Activated naive CD4-positive, alpha-beta T cell (primary cell): ENCODE data around the gene CSGALNACT2.

Source experiments
- DNase-seq, 4 experiments: peaks; one replicate each; lab custom pipeline; 2025; lab: John Stamatoyannopoulos, UW

Gene CSGALNACT2

DNA sequence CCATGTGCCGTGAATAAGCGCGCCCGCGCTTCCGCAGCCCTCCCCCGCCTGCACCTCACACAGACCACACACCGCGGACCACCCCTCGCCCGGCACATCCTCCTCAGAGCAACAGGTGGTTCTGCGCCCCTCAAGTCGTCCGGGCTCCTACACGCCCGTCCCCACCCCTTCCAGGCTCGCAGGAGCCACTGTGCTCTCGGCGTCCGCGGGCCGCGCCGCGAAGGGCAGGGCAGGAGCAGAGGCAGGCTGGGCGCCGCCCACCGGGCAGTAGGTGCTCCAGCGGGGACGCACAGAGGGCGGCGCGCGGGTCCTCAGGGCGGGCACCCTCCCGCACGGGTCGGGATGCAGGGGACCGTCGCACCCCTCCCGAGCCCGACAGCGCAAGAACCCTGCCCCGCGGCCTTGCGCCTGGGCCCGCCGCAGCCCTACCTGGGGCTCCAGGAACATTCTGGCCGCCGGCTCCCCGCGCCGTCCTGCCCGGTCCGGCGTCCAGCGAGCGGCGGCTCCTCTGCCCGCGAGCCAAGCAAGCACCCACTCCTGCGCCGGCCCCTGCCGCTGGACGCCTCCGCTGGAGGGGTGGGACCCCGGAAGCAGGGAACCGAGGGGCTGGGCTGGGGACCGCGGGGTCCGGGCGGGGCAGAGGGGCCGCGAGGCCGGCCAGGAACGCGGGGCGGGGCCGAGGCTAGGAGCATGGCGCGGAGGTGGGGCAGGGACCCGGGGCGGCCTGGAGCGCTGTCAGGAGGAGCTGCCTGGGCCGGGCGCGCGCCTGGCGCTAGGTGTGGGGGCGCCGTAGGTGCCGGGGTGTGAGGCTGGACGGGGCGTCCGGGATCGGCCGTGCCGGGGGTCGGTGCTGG is 91.2 kb downstream of the CSGALNACT2 start:
- DNase-seq, result no peak

DNA sequence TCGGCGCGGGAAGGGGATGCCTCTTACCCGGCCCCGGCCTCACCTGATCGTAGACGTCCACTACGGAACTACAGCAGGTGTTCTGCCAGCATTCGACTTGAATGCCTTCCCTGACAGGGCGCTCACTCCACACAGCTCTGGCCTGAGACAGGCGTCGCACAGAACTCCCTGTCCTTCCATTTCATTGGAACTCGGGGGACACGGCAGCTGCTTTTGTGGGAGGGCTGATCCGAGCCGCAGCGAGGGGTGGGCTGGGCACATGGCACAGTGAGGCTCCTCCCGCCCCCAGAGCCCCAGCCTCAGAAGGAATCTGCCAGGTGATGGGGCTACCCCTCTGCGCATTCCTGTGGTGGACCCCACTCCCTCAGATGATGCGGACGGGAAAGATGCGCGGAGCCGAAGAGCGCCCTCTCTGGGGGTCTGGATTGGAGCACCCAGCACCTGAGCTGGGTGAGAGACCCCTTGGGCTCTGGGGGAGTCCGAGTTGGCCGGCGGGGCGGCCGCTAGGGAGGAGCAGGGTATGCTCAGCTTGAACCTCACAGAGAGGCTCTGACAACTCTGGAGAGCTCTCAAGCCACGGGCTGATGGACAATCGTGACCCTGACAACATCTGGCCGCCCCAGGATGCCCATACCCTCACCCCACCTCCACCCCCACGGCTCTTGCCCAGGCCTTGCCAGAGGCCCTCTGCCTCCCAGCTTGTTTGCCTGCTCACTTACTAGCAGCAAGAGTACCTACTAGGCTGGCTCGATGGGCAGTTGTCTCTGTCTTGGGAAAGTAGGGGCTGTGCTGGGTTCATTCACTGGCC is 92.1 kb downstream of the CSGALNACT2 start:
- DNase-seq, result no peak

DNA sequence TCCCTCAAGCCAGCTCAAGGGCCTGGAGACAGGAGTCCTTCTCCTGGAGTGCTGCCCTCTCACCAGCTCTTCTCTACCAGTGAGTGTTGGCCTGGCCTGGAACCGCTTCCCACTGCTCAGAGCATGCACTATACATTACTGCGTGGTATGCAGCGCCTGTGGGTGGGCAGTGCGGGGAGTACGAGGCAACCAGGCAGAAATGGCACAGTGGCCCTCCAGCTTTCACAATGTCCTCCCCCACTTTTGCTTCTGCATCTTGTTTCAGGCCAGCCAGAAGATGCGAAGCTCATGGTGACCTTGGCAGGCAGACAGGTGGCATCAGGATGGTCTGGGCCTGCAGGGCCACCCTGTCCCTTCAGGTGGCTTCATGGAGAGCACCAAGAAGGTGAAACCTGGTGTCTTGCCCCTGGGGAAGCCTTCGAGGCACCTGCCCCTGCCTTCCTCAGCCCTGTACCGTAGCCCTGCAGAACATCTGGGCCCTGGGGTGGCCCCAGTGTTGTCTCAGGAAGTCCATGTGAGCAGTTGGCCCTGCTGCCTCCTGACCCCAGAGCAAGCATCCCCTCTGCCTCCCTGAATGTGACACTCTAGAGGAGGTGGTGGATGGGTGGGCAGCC is 92.8 kb downstream of the CSGALNACT2 start:
- DNase-seq, result no peak

DNA sequence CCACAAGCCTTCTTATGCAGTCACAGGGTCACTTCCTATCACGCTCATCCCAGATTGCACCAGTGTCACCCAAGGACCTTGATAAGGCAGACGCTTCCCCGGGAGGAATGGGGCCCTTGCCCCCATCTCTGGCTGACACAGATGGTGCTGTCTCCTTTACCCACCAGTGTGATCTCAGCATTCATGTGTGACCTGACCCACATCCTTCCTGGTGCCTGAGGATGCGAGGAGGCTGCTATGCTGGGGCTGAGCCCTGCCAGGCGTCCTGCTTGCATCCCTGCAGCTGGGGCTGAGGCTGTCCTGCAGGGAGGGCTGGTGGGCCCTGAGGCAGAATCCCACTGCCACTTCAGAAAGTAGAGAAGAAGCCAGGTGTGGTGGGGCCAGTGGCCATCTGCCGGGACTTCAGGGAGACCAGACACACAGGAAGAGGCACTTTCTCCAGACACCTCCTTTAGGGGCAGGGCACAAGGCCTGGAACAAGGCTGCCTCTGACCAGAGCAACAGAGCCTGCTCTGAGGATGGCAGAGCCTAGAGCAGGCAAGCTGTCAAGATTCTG is 93.4 kb downstream of the CSGALNACT2 start:
- DNase-seq, result no peak

DNA sequence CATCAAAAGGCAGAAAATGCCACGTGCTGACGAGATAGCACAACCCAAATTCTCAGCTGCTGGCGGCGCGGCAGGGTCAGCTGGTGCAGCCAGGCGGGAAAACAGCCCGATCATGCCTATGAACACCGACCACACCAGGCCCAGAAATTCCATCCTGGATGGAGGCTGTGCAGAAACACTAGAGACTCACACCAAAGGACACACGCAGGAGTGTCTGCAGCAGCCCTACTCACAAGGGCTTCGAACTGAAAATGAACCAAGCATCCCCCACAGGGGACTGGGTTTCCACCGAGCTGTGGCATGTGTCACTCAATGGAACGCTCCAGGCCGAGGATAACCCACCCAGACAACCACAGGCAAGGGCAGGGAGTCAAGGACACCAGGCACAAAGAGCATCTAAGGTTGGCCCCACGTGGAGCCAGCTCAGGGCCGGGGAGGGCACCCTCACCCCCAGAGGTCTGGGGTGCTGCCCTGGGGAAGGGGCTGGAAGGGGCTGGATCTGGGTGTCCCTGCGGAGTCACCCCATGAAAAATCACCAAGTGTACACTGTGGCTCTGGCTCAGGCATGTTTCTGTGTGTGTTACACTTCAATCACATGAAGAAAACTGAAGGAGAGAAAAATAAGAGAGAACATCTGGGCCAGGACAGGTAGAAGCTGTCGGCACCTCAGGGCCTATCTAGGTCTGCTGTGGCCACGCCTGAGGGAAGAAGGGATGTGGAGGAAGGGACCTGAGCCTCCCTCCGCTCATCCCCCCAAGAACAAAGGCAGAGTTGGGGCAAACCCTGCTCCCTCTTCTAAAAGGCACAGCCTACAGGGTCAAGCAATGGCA is 95.6 kb downstream of the CSGALNACT2 start:
- DNase-seq, result no peak

DNA sequence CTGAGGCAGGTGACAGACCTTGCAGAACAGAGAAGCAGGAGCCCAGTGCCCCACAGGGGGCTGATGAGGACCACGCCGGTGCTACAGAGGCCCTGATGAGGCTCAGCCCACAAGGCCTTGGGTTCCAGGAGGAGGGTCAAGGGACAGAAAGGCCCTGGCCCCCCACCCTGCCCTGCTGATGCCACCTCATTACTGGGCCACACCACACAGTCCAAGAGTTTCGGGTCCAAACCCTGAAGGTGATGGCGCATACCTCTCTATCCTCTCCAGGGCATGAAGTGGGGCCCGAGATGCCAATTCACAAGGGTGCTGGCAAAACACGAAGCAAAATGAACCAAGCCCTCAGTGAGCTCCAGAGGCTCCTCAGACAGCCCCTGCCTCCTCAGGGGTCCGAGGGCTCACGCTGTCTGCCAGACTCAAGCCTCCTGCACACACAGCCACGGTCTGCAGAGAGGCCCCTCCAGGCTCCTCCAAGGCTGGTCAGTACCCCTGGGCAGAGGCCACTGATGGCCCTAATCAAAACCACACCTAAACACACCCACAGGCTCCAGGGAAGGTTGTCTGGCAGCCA is 96.3 kb downstream of the CSGALNACT2 start:
- no peak for DNase-seq
